Activated CD8-positive, alpha-beta memory T cell treated with anti-CD3 and anti-CD28 coated beads for 1 hour (primary cell): ENCODE results near the gene SPON1.

ENCODE experiments used
- DNase-seq, 2 donors: peaks; one replicate each; pipeline ENCODE4 v3.0.0-alpha.2; 2020; ENCODE audit warnings: low read depth in 1 of 2; ENCODE audit errors: extremely low read depth in 1 of 2

SPON1 gene

GRCh38 chr11:14309425-14310192, 347.1 kb downstream of the SPON1 start:
- no peak for DNase-seq

DNA sequence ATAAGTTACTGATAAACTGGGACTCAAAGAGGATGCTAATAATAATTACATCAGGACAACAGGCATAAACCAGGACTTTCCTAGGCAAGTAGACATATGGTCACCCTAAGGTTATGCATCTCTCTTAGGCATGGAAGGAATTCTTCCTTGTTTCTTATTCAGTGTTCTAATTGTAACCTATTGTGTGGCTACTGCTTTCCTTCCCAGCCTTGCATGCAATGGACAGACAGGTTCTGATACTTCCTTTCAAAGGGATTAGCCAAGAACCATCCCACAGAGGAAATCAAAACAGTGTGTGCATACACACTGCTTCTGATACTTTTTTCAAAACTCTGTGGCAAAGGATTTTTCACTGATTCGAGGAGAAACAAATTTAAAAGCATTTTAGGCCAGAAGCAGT, 348.2 kb downstream of the SPON1 start:
- DNase-seq = no peak

GRCh38 chr11:14312736-14313438, 350.4 kb downstream of the SPON1 start:
- DNase-seq = no peak

DNA sequence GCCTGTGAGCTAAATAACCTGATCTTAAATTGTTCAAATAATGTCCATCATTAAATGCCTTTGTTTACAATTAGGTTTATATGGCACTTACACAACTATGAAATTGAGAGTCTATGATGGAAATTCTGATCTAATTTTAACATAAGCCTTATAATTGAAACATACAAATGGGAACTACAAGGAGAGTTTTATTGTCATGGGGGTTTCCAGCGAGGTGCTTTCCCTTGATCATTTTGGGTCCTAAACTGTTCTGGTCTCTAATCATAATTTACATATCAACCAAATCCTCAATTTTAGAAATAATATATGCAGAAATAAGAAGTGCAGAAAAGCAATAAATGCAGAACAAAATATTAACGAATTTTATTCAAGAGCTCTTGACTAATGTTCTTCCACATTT, 351.6 kb downstream of the SPON1 start:
- DNase-seq = no peak

- DNase-seq = no peak
Measured at GRCh38 chr11:14315130-14315529, 352.6 kb downstream of the SPON1 start.
